Stimulated activated naive CD4-positive, alpha-beta T cell treated with Interleukin-2 at 50 U/mL for 16 hours (primary cell): ENCODE data around the gene KIF12.
"Not testable (repeated sequence)": the region's sequence is repeated elsewhere in the genome, so short reads cannot be mapped to it uniquely, and the experiment has no call there.

Experiments
- DNase-seq: peaks from one replicate; lab custom pipeline; 2025; lab: John Stamatoyannopoulos, UW

The KIF12 gene

GRCh38 chr9:114046875-114047274, 52.2 kb downstream of the KIF12 start:
- no peak for DNase-seq

DNA sequence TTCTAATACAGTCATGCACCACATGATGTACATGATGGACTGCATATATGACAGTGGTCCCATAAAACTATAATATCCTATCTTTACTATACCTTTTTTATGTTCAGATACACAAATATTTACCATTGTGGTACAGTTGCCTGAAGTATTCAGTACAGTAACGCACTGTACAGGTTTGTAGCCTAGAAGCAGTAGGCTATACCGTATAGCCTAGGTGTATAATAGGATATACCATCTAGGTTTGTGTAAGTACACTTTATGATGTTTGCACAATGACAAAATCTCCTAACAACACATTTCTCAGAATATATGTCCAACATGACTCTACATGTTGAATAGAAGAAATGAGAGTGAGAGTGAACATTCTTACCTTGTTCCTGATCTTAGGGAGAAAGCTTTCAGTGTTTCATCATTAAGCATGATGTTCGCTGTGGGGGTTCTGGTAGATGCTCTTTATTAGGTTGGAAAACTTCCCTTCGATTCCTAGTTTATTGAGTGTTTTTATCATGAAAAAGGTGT, 52.8 kb downstream of the KIF12 start:
- DNase-seq: no peak

- DNase-seq: not testable (repeated sequence)
Observed at GRCh38 chr9:114043660-114044059, 55.4 kb downstream of the KIF12 start.
